Stimulated activated CD4-positive, alpha-beta T cell treated with anti-CD3 and anti-CD28 coated beads, TNF-alpha, amount 100 ng/mL, for 24 hours (primary cell): ENCODE measurements around the gene SEMA3A.

Source experiments
- DNase-seq, 3 experiments: peaks; one replicate each; pipeline ENCODE4 v3.0.0-alpha.2; 2020; ENCODE audit warnings: low read depth in 3 of 3

The SEMA3A gene

GRCh38 chr7:84196084-84196503 is 1.5 kb upstream of the SEMA3A start:
- no peak for DNase-seq

DNA sequence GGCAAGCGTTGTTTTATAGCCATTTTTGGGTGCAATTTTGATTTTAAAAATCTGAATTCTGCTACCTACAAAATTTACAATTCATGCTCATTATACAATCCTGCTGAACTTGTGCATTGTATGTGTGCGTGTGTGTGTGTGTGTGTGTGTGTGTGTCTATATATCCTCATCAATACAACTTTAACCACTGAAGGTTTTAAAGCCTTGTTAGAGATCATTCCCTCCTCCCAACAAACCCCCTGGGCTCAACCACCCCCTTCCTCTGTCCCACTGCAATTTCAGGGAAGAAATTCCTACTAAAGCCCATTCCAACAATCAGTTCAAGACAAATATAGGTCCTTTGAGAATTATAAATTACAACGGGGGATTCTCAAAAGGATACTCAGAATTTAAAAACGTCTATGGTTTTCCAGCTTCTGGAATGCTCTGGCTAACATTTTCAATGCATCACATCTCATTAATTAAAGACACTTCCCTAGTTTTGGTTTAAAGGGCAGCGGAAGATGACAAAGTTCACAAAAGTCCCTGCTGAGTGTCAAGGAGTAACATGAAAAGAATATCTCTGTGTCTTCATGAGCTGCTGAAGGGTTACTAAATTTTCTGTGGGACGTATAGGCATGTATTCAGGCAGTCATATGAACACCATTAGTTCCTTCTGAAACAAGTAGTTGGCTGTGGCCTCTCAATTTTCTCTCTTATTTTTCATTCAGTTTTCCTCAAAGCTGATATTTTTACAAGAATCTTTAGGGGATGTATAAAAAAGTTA is 889 bp upstream of the SEMA3A start:
- no peak for DNase-seq

GRCh38 chr7:84193747-84194146 is 842 bp downstream of the SEMA3A start:
- no peak for DNase-seq

DNA sequence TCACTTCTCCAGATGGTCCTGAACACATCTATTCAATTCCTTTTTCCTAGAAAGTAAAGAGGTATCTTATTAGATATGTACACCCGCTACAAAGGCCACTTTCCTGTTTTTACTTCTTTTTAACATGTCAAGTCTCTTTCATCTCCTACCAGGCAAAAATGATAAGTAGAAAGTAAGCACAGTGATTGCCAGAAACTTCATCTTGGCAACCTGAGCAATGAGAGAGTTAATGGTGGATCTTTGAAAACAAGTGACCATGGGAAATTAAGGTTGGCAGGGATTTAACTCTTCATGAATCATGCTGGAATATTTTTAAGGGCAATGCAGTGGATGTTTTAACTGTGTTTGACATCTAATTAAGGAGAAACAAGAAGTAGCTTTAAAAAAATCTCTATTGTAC is 2.7 kb downstream of the SEMA3A start:
- no peak for DNase-seq

DNA sequence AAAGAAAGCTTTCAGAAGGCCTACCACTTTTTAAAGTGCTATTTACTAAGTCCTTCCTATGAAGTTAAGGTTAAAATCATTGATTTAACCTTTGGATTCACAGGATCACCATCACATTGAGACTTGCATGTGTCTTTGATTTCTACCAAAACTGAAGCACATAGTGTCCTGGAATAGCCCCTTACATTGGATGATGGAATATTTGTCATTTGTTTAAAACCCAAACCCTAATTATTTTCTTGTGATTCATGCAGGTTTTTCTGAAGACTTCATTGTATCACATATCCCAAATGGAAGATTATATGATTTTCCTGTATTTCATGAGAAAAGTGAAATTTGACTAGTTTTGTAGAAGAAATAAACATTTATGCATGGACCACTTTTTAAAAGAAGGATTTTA is 3.3 kb downstream of the SEMA3A start:
- DNase-seq, result no peak

GRCh38 chr7:84190016-84190705 is 4.4 kb downstream of the SEMA3A start:
- DNase-seq, result no peak

GRCh38 chr7:84188786-84189405 is 5.7 kb downstream of the SEMA3A start:
- no peak for DNase-seq

DNA sequence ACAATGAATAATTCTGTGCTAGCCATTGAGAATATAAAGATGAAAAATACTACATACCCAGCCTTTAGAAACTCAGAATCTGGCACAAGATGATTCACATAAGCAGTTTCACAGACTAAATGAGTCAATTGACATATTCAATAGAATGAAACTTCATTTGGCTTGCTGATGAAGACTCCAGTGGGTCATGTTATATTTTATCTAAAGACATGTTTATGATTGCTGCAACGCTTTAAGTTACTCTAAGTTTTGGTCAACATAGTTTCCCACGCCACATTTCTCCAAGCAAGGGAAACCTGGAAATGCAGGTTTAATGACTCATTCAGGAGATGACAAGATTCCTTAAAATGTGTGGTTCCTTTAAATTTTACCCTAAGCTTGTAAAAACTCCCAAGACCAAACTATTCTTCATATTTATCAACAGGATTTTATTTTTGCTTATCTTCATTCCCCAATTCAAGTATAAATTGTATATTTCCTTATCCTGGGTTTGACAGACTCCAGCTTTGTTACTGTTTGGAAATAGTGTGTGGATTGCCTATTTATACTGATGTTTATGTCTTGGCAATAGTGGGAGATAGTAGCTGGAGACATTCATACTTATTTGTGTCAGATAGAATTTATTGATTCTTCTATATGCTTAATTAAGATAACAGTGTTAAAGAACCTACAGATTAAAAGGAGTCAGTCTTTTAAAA is 6.6 kb downstream of the SEMA3A start:
- DNase-seq, result no peak

DNA sequence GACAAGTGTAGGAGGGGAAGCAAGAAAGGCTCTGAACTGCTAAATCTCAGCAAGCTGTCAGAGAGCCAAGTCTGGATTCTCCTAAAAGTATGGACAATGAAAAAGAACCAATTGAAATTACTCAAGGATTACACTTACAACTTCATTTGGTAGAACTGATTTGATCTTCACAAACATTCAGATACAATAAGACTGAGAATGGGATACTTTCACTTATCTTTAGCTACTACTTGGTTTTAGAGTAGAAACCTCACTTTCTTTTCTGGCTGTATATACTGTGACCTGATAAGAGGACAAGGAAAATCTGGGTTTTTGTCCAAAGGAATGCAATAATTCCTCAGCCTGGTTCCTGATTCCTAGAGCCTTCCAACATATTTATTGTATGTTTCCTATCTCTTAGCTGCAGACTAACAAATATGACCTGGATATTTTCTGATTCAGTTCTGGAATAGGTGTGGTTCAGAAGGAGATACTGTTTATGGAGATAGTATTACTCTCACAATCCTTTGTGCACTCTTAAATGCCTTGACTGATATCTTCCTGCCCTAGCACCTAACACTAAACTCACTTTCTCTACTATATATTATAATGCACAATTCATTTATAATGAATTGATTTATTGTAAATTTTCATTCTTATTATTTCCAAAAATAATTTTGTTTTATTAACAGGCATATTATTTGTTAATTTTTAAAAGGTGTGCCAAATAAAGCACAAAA is 7.3 kb downstream of the SEMA3A start:
- no peak for DNase-seq

DNA sequence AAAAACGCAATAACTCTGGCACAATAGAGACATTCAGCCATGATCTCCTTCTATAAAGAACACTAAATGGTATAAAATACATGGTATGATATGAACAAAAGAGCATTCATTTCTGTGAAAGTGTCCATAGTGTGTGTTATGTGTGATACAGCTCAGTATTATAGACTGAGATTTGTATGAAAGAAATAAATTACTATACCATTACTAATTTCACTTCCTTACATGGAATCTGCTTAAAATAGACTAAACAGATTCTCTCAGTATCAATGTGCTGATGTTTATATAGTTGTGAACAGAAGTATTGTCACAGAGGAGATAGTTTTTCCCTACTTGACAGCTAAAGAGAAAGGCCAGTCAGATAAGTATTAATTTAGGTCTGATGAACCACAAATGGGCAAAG is 10.8 kb downstream of the SEMA3A start:
- no peak for DNase-seq

DNA sequence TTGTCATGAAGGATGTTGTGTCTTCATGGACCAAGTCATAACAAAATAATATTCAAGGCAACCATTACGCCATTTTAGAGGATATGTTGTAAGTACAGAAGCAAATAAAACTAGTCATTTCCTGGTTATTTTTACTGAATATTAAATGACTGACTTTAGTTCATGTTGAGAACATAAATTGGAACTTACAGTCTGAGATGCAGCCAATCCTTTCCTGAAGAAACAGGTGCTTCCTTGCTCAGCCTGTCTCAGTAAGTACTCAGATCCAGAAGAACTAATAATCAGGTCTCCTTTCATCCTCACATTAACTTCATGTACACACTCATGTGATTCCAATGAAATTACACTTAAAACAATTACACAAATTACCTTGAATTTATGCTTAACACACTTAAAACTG is 12.3 kb downstream of the SEMA3A start:
- no peak for DNase-seq

DNA sequence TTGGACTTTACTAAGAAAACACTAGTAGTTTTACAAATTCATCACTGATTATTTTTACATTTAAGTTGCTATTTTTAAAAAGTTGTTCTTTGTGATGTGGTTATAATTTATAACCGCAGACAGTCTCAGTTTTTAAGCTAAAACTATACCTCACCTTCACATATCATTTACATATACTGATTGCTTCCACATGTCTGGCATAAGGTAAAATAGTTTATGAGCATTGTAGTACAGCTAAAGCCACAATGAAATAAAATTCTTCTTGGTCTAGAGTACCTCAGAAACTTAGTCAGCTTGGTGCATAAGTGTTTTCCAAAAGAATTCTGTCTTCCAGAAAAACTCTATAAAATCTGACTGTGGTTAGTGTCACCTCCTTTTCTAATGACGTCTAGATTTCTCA is 13.0 kb downstream of the SEMA3A start:
- no peak for DNase-seq

DNA sequence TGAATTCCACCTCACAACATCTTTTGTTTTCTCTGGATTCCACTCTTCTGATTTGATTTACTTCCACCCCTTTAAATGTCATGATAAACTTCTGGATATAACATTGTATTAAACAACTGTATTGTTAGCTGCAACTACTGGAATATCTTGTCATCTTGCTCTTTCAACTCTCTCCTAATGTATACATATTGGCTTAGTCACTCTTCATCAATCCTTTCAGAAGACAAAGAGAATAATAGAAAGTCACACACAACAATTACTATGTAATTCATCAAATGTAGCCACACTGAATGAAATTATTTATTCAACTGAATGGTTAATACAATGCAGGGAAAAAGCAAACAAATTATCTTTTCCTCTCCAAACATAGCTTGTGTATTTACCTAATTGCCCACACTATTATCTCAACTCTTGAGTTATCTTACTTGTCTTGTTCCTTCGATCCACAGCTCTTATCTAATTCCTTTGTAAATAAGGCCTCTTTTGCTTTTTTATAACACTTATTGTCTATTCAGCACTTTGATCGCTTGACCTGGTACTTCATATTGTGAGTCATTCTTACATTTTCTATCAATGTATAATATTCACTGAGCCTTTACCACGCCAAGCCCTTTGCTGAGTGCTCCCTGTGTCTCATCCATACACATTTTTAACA is 16.7 kb downstream of the SEMA3A start:
- no peak for DNase-seq

- DNase-seq, result no peak
Measured at GRCh38 chr7:84176716-84177115, 17.9 kb downstream of the SEMA3A start.

GRCh38 chr7:84175461-84175860 is 19.1 kb downstream of the SEMA3A start:
- DNase-seq, result no peak

DNA sequence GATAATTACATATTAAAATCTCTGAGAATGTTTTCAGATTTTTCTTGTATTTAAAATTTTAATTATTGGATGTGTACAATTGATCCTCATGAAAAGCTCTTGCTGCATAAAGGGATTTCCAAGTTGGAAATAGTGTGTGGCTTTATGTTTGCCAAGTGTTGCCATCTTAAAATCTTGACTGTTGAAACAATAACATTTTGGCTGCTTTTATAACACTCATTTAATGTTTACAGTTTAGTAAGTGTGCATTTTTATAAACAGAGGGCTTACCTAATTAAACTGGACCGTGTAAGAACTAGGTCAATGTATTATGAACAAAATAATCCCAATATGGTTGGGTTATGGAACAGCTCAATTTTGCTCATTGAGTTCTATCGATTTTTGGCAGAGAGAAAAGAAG is 23.9 kb downstream of the SEMA3A start:
- no peak for DNase-seq

- no peak for DNase-seq
Measured at GRCh38 chr7:84162584-84162983, 32.0 kb downstream of the SEMA3A start.

DNA sequence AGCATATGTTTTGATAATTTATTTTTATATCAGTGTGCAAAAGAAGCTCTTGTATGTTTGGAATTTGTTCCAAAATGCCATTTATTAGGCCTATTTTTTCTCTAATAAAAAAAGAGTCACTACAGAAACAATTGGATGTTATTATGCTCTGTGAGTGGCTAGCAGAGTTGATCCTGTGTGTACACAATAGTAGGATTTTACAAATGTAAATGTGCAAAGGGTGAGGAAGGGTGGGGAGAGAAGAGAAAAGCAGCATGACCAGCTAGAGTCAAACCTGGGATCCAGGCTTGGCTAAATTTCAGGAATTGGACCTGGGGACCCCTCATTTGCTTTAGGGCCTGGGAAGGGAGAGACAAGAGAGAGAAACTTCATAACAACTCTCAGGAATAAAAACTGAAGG is 32.5 kb downstream of the SEMA3A start:
- DNase-seq, result no peak

DNA sequence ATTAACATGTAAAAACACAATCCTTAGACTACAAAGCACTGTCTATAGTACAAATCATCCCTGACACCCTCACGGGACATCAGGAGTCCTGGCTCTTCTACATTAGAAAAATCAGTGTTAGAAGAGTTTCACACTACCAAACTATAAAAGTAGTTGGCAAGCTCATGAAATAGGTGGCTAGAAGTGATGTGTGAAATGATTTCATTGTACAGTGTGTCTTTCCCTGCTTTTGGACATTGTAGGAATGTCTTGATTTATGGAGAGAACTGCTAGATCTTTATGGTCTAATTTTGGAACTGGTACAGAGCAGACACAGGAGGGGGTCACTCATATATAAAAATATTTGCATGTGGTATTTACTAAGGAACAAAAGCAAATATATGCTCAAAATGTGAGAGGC is 33.2 kb downstream of the SEMA3A start:
- no peak for DNase-seq

- no peak for DNase-seq
Measured at GRCh38 chr7:84159435-84159834, 35.2 kb downstream of the SEMA3A start.

- no peak for DNase-seq
Measured at GRCh38 chr7:84157171-84157570, 37.4 kb downstream of the SEMA3A start.
